NCI-H146 treated with DMSO at 0.1 percent for 48 hours (cell line): ENCODE results near the gene TTLL11.
A peak's percentile ranks its signal among the peaks of the same experiment; 100 is the strongest.

ENCODE experiments used
- DNase-seq: peaks from one replicate; lab custom pipeline; 2025; ENCODE audit not compliant: unreplicated experiment; lab: John Stamatoyannopoulos, UW

The TTLL11 gene

GRCh38 chr9:121840838-121841760 lies 252.0 kb downstream of the TTLL11 start:
- no peak for DNase-seq

- DNase-seq, result no peak
Observed at GRCh38 chr9:121839726-121840500, 253.2 kb downstream of the TTLL11 start.

GRCh38 chr9:121838746-121839669 lies 254.1 kb downstream of the TTLL11 start:
- DNase-seq, result no peak

- DNase-seq, result no peak
Observed at GRCh38 chr9:121837113-121837961, 255.8 kb downstream of the TTLL11 start.

- no peak for DNase-seq
Observed at GRCh38 chr9:121836366-121836885, 256.7 kb downstream of the TTLL11 start.

- DNase-seq, result no peak
Observed at GRCh38 chr9:121835587-121836365, 257.3 kb downstream of the TTLL11 start.

- no peak for DNase-seq
Observed at GRCh38 chr9:121833061-121833460, 260.0 kb downstream of the TTLL11 start.

GRCh38 chr9:121831869-121832268 lies 261.2 kb downstream of the TTLL11 start:
- no peak for DNase-seq

- DNase-seq, result no peak
Observed at GRCh38 chr9:121830441-121831140, 262.5 kb downstream of the TTLL11 start.

- no peak for DNase-seq
Observed at GRCh38 chr9:121827251-121827967, 265.7 kb downstream of the TTLL11 start.

- DNase-seq, result no peak
Observed at GRCh38 chr9:121826711-121827110, 266.4 kb downstream of the TTLL11 start.

GRCh38 chr9:121825031-121825691 lies 267.9 kb downstream of the TTLL11 start:
- no peak for DNase-seq

GRCh38 chr9:121824651-121825030 lies 268.5 kb downstream of the TTLL11 start:
- no peak for DNase-seq

- no peak for DNase-seq
Observed at GRCh38 chr9:121823451-121824169, 269.5 kb downstream of the TTLL11 start.

- DNase-seq, result peak; percentile 42
Observed at GRCh38 chr9:121822093-121823085, 270.7 kb downstream of the TTLL11 start.
